ENCODE data around the gene TBK1.

The TBK1 gene

DNA sequence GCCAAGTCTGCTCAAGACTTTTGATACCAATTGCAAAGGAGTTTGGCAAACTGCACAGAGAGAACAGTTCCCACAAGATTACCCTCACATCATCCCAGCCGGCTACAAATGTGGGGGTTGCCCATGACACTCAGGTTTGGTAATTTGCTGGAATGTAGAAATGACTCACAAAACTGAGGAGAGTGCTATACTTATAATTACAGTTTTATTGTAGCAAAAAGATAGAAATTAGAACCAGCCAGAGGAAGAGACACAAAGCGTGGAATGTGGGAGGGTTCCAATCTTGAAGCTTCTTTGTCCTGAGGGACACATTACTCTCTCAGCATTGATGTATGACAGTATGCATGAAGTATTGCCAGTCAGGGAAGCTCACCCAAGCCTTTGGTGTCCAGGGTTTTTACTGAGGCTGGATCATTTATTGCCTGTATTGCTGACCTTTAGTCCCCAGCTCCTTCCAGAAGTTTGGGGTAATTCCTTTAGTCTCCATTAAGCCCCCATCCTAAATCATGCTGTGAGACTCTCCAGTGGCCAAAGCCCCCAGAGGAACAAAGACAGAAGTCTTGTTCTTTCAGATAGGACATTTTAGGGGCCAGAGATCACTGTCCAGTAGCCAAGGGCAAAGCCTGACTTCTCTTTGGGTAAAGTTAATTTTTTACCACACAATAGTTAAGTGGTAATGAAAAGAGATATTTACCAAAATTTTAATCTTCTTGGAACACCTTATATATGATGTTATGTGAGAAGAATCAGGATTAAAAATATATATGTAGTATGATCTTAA, 9.9 kb downstream of the TBK1 start:
- no peaks in the 10 kb centered on the region for H3K9me3 ChIP-seq (replicated peaks; ENCODE audit: insufficient read depth, low read length)

GRCh38 chr12:64466178-64466577, 14.3 kb downstream of the TBK1 start:
- Histone ChIP-seq H2AFZ (ENCODE audit: low read length) (no peak overlapping the region), H3K4me2 (ENCODE audit: low read depth, low read length) (no peak overlapping the region), H3F3A (ENCODE audit: insufficient read depth, low read length) (no peaks in the 10 kb centered on the region), H4K20me1 (ENCODE audit: insufficient read depth, low read length) (no peaks in the 10 kb centered on the region), H3K79me2 (ENCODE audit: low read length) (peaks cover 17% of the 10 kb centered on the region), H3K9ac (ENCODE audit: low read length) (no peak overlapping the region), H3K27me3 (replicated peaks; ENCODE audit: insufficient read depth, low read length) (no peaks in the 10 kb centered on the region), H3K27ac (ENCODE audit: low read length) (no peak overlapping the region), H3K4me3 (ENCODE audit: low read length) (no peak overlapping the region), H3K4me1 (ENCODE audit: low read length) (no peaks in the 10 kb centered on the region), H3K9me3 (replicated peaks; ENCODE audit: insufficient read depth, low read length) (no peaks in the 10 kb centered on the region), H3K9me2 (replicated peaks; ENCODE audit: insufficient read depth, low read length) (no peaks in the 10 kb centered on the region), H3K36me3 (replicated peaks; ENCODE audit: insufficient read depth, low read length) (peaks cover 6% of the 10 kb centered on the region; the same call in 1 of the 2 replicates)
- no peak for DNase-seq
- no peak for TF ChIP-seq EZH2 (optimal IDR thresholded peaks at IDR 0.05; ENCODE audit: low read depth, low read length)
- no peak for TF ChIP-seq EZH2phosphoT487 (IDR thresholded peaks at IDR 0.05; ENCODE audit: low read length)
- TF ChIP-seq, protein P1, sequence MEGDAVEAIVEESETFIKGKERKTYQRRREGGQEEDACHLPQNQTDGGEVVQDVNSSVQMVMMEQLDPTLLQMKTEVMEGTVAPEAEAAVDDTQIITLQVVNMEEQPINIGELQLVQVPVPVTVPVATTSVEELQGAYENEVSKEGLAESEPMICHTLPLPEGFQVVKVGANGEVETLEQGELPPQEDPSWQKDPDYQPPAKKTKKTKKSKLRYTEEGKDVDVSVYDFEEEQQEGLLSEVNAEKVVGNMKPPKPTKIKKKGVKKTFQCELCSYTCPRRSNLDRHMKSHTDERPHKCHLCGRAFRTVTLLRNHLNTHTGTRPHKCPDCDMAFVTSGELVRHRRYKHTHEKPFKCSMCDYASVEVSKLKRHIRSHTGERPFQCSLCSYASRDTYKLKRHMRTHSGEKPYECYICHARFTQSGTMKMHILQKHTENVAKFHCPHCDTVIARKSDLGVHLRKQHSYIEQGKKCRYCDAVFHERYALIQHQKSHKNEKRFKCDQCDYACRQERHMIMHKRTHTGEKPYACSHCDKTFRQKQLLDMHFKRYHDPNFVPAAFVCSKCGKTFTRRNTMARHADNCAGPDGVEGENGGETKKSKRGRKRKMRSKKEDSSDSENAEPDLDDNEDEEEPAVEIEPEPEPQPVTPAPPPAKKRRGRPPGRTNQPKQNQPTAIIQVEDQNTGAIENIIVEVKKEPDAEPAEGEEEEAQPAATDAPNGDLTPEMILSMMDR (IDR thresholded peaks at IDR 0.05; ENCODE audit: low read length), result no peak

More for the DNA sequence above, 9.9 kb downstream of the TBK1 start:
- H3K27ac ChIP-seq (ENCODE audit: low read length), result no peak overlapping the region
- H3K4me1 ChIP-seq (ENCODE audit: low read length), result peaks cover 9% of the 10 kb centered on the region
- H3K36me3 ChIP-seq (replicated peaks; ENCODE audit: insufficient read depth, low read length), result no peaks in the 10 kb centered on the region; the same call in 1 of the 2 replicates
- no peaks in the 10 kb centered on the region for H4K20me1 ChIP-seq (ENCODE audit: insufficient read depth, low read length)
- H3K9ac ChIP-seq (ENCODE audit: low read length), result no peak overlapping the region
- no peak overlapping the region for H3K4me3 ChIP-seq (ENCODE audit: low read length)
- H3F3A ChIP-seq (ENCODE audit: insufficient read depth, low read length), result peaks cover 12% of the 10 kb centered on the region; the same call in 1 of the 2 replicates
- no peak for TF ChIP-seq EZH2phosphoT487 (IDR thresholded peaks at IDR 0.05; ENCODE audit: low read length)
- TF ChIP-seq, protein P1 (IDR thresholded peaks at IDR 0.05; ENCODE audit: low read length), result no peak
- TF ChIP-seq EZH2 (optimal IDR thresholded peaks at IDR 0.05; ENCODE audit: low read depth, low read length), result no peak
- peaks cover 51% of the 10 kb centered on the region for H3K79me2 ChIP-seq (ENCODE audit: low read length)
- DNase-seq, result no peak
- H3K27me3 ChIP-seq (replicated peaks; ENCODE audit: insufficient read depth, low read length), result no peaks in the 10 kb centered on the region
- H3K4me2 ChIP-seq (ENCODE audit: low read depth, low read length), result no peak overlapping the region
- H2AFZ ChIP-seq (ENCODE audit: low read length), result no peak overlapping the region
- no peaks in the 10 kb centered on the region for H3K9me2 ChIP-seq (replicated peaks; ENCODE audit: insufficient read depth, low read length)

DNA sequence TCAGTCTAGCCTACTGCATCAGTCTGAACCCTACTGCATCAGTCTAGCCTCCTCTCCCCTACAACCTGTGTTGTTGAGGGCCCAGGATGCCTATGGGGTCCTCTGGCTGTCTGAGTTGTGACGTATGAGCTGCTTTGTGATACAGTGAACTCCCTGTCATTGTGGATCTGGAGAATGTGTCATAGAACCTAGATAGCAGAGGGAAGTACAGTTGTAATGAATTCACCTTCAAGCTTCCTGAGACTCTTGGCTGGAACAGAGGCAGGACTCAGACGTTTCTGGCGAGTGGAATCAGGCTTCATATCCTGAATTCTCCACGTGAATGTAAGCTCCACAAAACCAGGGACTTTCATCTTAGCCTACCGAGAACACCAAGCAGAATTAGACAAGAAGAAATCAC, 17.0 kb downstream of the TBK1 start:
- H3K4me1 ChIP-seq (ENCODE audit: low read length), result no peaks in the 10 kb centered on the region
- H3K9me2 ChIP-seq (replicated peaks; ENCODE audit: insufficient read depth, low read length), result no peaks in the 10 kb centered on the region
- no peak overlapping the region for H3K9ac ChIP-seq (ENCODE audit: low read length)
- H3K9me3 ChIP-seq (replicated peaks; ENCODE audit: insufficient read depth, low read length), result no peaks in the 10 kb centered on the region
- DNase-seq, result no peak
- no peak for TF ChIP-seq EZH2 (optimal IDR thresholded peaks at IDR 0.05; ENCODE audit: low read depth, low read length)
- no peaks in the 10 kb centered on the region for H4K20me1 ChIP-seq (ENCODE audit: insufficient read depth, low read length)
- H3F3A ChIP-seq (ENCODE audit: insufficient read depth, low read length), result no peaks in the 10 kb centered on the region
- peaks cover 11% of the 10 kb centered on the region for H3K79me2 ChIP-seq (ENCODE audit: low read length)
- H3K27me3 ChIP-seq (replicated peaks; ENCODE audit: insufficient read depth, low read length), result no peaks in the 10 kb centered on the region
- H3K4me2 ChIP-seq (ENCODE audit: low read depth, low read length), result no peak overlapping the region
- no peak overlapping the region for H3K27ac ChIP-seq (ENCODE audit: low read length)
- no peak overlapping the region for H2AFZ ChIP-seq (ENCODE audit: low read length)
- peaks cover 6% of the 10 kb centered on the region; the same call in 1 of the 2 replicates for H3K36me3 ChIP-seq (replicated peaks; ENCODE audit: insufficient read depth, low read length)
- no peak overlapping the region for H3K4me3 ChIP-seq (ENCODE audit: low read length)
